Liver (tissue), 9 donors: Measurements from ENCODE around the gene PLA1A. TPM values are rescaled to one million over a fixed set of nuclear protein-coding genes. Genes with fewer than 3 reads are reported as not detected.

Source experiments
- DNase-seq: peaks from one replicate; pipeline ENCODE4 v3.0.0-alpha.2; 2017; ENCODE audit warnings: low spot score
- H3K27ac ChIP-seq, 2 donors: one replicate each; pipeline ENCODE4 v1.7.0; 2013; ENCODE audit warnings: inconsistent platforms in 2 of 2, low read length in 2 of 2, control low read depth in 1 of 2, low read depth in 1 of 2, mild to moderate bottlenecking in 1 of 2
- H3K27me3 ChIP-seq, 4 donors: one replicate each; pipeline versions ENCODE4 v1.6.1 to v1.7.0; 2013; ENCODE audit warnings: low read length in 3 of 4, inconsistent platforms in 1 of 4, mild to moderate bottlenecking in 1 of 4, moderate library complexity in 1 of 4; ENCODE audit not compliant: control insufficient read depth in 4 of 4, insufficient read depth in 4 of 4
- H3K36me3 ChIP-seq, 4 donors: one replicate each; pipeline versions ENCODE4 v1.6.1 to v1.7.0; 2013; ENCODE audit warnings: low read length in 3 of 4, mild to moderate bottlenecking in 3 of 4, low read depth in 1 of 4, moderate library complexity in 1 of 4; ENCODE audit not compliant: control insufficient read depth in 4 of 4, insufficient read depth in 3 of 4
- H3K4me1 ChIP-seq, 4 donors: one replicate each; pipeline versions ENCODE4 v1.6.1 to v1.7.0; 2013; ENCODE audit warnings: low read length in 3 of 4, mild to moderate bottlenecking in 3 of 4, moderate library complexity in 1 of 4; ENCODE audit not compliant: control insufficient read depth in 4 of 4, insufficient read depth in 4 of 4
- H3K4me3 ChIP-seq, 3 donors: one replicate each; pipeline versions ENCODE4 v1.6.1 to v1.7.0; 2013; ENCODE audit warnings: low read length in 3 of 3, control low read depth in 1 of 3, low read depth in 1 of 3, mild to moderate bottlenecking in 1 of 3
- H3K9ac ChIP-seq, 2 donors: one replicate each; pipeline ENCODE4 v1.7.0; 2013; ENCODE audit warnings: low read length in 2 of 2, mild to moderate bottlenecking in 2 of 2, moderate library complexity in 2 of 2, control low read depth in 1 of 2, low read depth in 1 of 2
- H3K9me3 ChIP-seq, 4 donors: one replicate each; pipeline versions ENCODE4 v1.6.1 to v1.7.0; 2013; ENCODE audit warnings: low read length in 3 of 4; ENCODE audit not compliant: control insufficient read depth in 4 of 4
- EGR1 ChIP-seq, 2 donors: IDR thresholded peaks; 2 replicates each; pipeline ENCODE4 v1.6.1; 2016 to 2018; ENCODE audit warnings: antibody characterized with exemption in 2 of 2, low read depth in 2 of 2
- FOXA1 ChIP-seq: IDR thresholded peaks from 2 replicates; pipeline ENCODE4 v1.6.1; 2016; ENCODE audit warnings: antibody characterized with exemption
- FOXA2 ChIP-seq: IDR thresholded peaks from 2 replicates; pipeline ENCODE4 v1.6.1; 2016; ENCODE audit warnings: antibody characterized with exemption
- GABPA ChIP-seq, 2 donors: IDR thresholded peaks in 1 of 2; conservative IDR thresholded peaks in 1 of 2; 2 replicates each; pipeline ENCODE4 v1.6.1; 2016; ENCODE audit warnings: antibody characterized with exemption in 2 of 2, mild to moderate bottlenecking in 1 of 2, moderate library complexity in 1 of 2
- HNF4A ChIP-seq, 2 donors: conservative IDR thresholded peaks; 2 replicates each; pipeline ENCODE4 v1.6.1; 2016; ENCODE audit warnings: antibody characterized with exemption in 2 of 2, mild to moderate bottlenecking in 2 of 2
- HNF4G ChIP-seq: IDR thresholded peaks from 2 replicates; pipeline ENCODE4 v1.6.1; 2016; ENCODE audit warnings: antibody characterized with exemption
- JUND ChIP-seq, 2 donors: IDR thresholded peaks; 2 replicates each; pipeline ENCODE4 v1.6.1; 2016; ENCODE audit warnings: antibody characterized with exemption in 2 of 2
- NR2F2 ChIP-seq: IDR thresholded peaks from 2 replicates; pipeline ENCODE4 v1.6.1; 2016; ENCODE audit warnings: antibody characterized with exemption
- RAD21 ChIP-seq, 2 donors: IDR thresholded peaks; 2 replicates each; pipeline ENCODE4 v1.6.1; 2016; ENCODE audit warnings: antibody characterized with exemption in 2 of 2, mild to moderate bottlenecking in 2 of 2
- RXRA ChIP-seq, 2 donors: IDR thresholded peaks; 2 replicates each; pipeline ENCODE4 v1.6.1; 2017 to 2018; ENCODE audit warnings: antibody characterized with exemption in 2 of 2, mild to moderate bottlenecking in 1 of 2
- SP1 ChIP-seq: IDR thresholded peaks from 2 replicates; pipeline ENCODE4 v1.6.1; 2018; ENCODE audit warnings: antibody characterized with exemption, mild to moderate bottlenecking
- TAF1 ChIP-seq: conservative IDR thresholded peaks from 2 replicates; pipeline ENCODE4 v1.6.1; 2016; ENCODE audit warnings: antibody characterized with exemption, mild to moderate bottlenecking
- YY1 ChIP-seq: IDR thresholded peaks from 2 replicates; pipeline ENCODE4 v1.6.1; 2016; ENCODE audit warnings: antibody characterized with exemption, mild to moderate bottlenecking
- WGBS: extraction: QIAGEN DNeasy Blood & Tissue Kit; methylation state at CpG from one replicate; pipeline ENCODE4 v1.1.7; 2013; 5-methylcytosine and 5-hydroxymethylcytosine counted together
- polyA plus RNA-seq, 2 donors: library from polyadenylated mRNA; stranded (reverse) in 1 of 2; unstranded in 1 of 2; fragments of 200-250 nt in 1 of 2; fragments of >200 nt in 1 of 2; fragmentation: Nextera tagmentation in 1 of 2; extraction: Ambion mirVana in 1 of 2; gene quantifications; one replicate each; pipeline versions ENCODE4 v1.2.1 to v1.2.3, GENCODE V29; 2013 to 2015
- total RNA-seq, 2 donors: library from RNA; depleted of rRNA; stranded (reverse); fragments of >200 nt; gene quantifications; one replicate each; pipeline ENCODE4 v1.2.3, GENCODE V29; 2014
- TF ChIP-seq, protein P1 (sequence below): IDR thresholded peaks from 2 replicates; pipeline ENCODE4 v1.6.1; 2016; ENCODE audit warnings: antibody characterized with exemption
- TF ChIP-seq, protein P2 (sequence below): fragments of 150-350 bp; IDR thresholded peaks from 2 replicates; pipeline ENCODE4 v1.5.1; 2017; ENCODE audit warnings: improper control_type of control experiment, low read depth, low read length; ENCODE audit not compliant: missing input control
- TF ChIP-seq, protein P3 (sequence below): IDR thresholded peaks from 2 replicates; pipeline ENCODE4 v1.6.1; 2016; ENCODE audit warnings: antibody characterized with exemption
- TF ChIP-seq, protein P4 (sequence below): IDR thresholded peaks from 2 replicates; pipeline ENCODE4 v1.6.1; 2016; ENCODE audit warnings: antibody characterized with exemption
- TF ChIP-seq, protein P5 (sequence below): IDR thresholded peaks from 2 replicates; pipeline ENCODE4 v1.6.1; 2016; ENCODE audit warnings: antibody characterized with exemption, mild to moderate bottlenecking
- donor health status: healthy.
- donor health status: healthy.
- donor health status: healthy.
- donor health status: healthy.
- donor health status: healthy.

PLA1A gene
- total and polyA plus RNA-seq, 4 donors, result 6.0 to 63.9 (median 33.0) TPM

DNA sequence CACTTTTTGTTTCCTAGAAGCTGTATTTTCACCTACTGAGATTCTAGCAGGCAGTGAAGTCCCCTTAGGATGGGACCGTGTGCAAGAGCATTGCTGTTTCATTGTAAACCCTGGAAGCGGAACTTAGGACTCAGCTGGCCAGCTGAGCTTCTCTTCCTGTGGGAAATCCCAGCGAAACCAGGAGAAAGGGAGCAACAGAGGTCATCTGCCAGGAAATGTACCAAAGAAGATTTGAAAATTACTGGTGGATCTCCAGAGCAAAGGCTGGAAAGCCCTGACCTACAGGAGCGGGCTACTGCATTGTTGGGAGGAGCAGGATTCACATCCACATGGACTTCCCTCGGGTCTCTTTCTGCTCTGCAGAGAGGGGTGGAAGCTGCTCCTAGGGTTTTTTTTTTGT lies 26.0 kb upstream of the PLA1A start:
- Histone ChIP-seq H3K9ac (no peak overlapping the region), H3K4me1 (no peaks in the 10 kb centered on the region), H3K27me3 (no peaks in the 10 kb centered on the region), H3K27ac (no peak overlapping the region), H3K36me3 (no peaks in the 10 kb centered on the region), H3K9me3 (no peaks in the 10 kb centered on the region), H3K4me3 (no peak overlapping the region)
- no peak for DNase-seq
- TF ChIP-seq NR2F2 (peak; percentile 85), FOXA2 (no peak)
- WGBS, result 78% methylated on average over 5 of the region's 5 CpGs

DNA sequence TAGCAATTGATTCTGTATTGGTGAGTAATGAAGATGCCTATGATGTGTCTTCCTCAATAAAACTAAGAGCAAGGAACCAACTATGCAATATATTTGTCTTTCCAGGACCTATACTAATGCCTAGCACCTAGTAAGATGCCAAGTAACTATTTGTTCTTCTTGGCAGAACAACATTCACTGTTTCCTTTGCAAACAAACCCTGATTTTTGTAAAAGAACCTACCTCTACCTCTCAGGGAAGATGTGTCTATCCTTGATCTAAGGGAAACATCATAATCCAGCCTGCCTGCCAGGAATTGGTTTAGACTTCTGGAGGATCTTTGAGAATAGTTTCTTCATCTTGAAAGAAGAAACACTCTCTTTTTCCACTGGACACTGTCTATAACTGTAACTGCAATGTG lies 22.2 kb upstream of the PLA1A start:
- TF ChIP-seq, protein P1, sequence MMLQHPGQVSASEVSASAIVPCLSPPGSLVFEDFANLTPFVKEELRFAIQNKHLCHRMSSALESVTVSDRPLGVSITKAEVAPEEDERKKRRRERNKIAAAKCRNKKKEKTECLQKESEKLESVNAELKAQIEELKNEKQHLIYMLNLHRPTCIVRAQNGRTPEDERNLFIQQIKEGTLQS, result no peak
- Histone ChIP-seq H3K27me3 (no peaks in the 10 kb centered on the region), H3K4me1 (peaks cover 0 to 10% (median 1%) of the 10 kb centered on the region in 4 donors), H3K27ac (no peak overlapping the region), H3K9ac (no peak overlapping the region), H3K36me3 (no peaks in the 10 kb centered on the region), H3K4me3 (no peak overlapping the region), H3K9me3 (no peaks in the 10 kb centered on the region)
- no peak for DNase-seq

DNA sequence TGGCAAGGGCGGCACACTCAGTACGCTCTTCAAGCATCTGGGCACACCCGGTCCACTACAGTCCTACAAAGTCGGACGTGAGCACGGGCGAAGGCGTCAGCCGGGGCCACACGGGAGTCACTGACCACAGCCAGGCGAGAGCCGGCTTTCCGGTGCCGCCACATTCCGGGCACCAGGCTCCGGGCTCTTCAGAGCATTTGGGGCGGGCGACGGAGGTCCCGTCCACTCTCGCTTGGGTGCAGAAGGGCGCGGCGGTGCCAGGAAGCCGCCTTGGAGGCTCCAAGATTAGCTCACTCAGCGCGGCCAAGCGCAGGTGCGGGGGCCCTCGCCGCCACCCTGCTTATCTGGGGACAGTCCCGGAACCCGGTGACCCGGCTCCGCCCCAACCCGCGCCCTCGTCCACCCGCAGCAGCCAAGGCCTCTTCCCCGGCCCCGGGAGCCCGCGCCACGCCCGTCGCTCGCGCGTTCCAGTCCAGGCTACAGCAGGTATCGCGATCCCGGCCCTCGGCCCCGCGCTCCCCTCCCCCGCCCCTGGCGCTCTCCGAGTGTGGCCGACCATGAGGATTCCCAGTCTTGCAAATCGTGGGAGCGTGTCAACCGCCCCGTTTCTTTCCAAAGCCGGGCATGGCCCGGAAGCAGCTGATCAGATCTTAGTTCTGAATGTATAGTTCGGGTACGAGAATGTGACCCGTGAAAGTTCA lies 18.2 kb upstream of the PLA1A start, which contains the start of gene ADPRH:
Gene ADPRH, plus strand, starts transcription at position 127 of the 701 bp plus-strand sequence. CDS start 2,678 bp downstream, outside the sequence.
- H3K27ac ChIP-seq, result peak within 1 kb of the TSS; percentile 58 to 73
- H3K9ac ChIP-seq, result peak within 1 kb of the TSS; percentile 72 to 77
- no peaks in the 10 kb centered on the region for H3K27me3 ChIP-seq
- H3K4me1 ChIP-seq, result peaks cover 0 to 10% (median 1%) of the 10 kb centered on the region in 4 donors
- TF ChIP-seq, protein P1, result no peak
- TF ChIP-seq, protein P2, sequence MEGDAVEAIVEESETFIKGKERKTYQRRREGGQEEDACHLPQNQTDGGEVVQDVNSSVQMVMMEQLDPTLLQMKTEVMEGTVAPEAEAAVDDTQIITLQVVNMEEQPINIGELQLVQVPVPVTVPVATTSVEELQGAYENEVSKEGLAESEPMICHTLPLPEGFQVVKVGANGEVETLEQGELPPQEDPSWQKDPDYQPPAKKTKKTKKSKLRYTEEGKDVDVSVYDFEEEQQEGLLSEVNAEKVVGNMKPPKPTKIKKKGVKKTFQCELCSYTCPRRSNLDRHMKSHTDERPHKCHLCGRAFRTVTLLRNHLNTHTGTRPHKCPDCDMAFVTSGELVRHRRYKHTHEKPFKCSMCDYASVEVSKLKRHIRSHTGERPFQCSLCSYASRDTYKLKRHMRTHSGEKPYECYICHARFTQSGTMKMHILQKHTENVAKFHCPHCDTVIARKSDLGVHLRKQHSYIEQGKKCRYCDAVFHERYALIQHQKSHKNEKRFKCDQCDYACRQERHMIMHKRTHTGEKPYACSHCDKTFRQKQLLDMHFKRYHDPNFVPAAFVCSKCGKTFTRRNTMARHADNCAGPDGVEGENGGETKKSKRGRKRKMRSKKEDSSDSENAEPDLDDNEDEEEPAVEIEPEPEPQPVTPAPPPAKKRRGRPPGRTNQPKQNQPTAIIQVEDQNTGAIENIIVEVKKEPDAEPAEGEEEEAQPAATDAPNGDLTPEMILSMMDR, result no peak
- TF ChIP-seq TAF1 (no peak), FOXA2 (no peak), YY1 (peak; percentile 31), RXRA (IDR thresholded peaks at IDR 0.05) (no peak), SP1 (peak; percentile 26), EGR1 (IDR thresholded peaks at IDR 0.05; ENCODE audit: low read depth in 2 of 2) (no peak), FOXA1 (no peak), RAD21 (IDR thresholded peaks at IDR 0.05) (peak in 1 of 2 donors; percentile 5), HNF4A (conservative IDR thresholded peaks at IDR 0.05) (peak in 1 of 2 donors; percentile 27), NR2F2 (peak; percentile 6), HNF4G (no peak), GABPA (IDR thresholded peaks at IDR 0.05 in 1 of 2, conservative IDR thresholded peaks at IDR 0.05 in 1 of 2) (no peak), JUND (IDR thresholded peaks at IDR 0.05) (no peak)
- TF ChIP-seq, protein P3, sequence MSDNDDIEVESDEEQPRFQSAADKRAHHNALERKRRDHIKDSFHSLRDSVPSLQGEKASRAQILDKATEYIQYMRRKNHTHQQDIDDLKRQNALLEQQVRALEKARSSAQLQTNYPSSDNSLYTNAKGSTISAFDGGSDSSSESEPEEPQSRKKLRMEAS, result peak; percentile 36
- TF ChIP-seq, protein P4, sequence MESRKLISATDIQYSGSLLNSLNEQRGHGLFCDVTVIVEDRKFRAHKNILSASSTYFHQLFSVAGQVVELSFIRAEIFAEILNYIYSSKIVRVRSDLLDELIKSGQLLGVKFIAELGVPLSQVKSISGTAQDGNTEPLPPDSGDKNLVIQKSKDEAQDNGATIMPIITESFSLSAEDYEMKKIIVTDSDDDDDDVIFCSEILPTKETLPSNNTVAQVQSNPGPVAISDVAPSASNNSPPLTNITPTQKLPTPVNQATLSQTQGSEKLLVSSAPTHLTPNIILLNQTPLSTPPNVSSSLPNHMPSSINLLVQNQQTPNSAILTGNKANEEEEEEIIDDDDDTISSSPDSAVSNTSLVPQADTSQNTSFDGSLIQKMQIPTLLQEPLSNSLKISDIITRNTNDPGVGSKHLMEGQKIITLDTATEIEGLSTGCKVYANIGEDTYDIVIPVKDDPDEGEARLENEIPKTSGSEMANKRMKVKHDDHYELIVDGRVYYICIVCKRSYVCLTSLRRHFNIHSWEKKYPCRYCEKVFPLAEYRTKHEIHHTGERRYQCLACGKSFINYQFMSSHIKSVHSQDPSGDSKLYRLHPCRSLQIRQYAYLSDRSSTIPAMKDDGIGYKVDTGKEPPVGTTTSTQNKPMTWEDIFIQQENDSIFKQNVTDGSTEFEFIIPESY, result peak; percentile 87
- TF ChIP-seq, protein P5, sequence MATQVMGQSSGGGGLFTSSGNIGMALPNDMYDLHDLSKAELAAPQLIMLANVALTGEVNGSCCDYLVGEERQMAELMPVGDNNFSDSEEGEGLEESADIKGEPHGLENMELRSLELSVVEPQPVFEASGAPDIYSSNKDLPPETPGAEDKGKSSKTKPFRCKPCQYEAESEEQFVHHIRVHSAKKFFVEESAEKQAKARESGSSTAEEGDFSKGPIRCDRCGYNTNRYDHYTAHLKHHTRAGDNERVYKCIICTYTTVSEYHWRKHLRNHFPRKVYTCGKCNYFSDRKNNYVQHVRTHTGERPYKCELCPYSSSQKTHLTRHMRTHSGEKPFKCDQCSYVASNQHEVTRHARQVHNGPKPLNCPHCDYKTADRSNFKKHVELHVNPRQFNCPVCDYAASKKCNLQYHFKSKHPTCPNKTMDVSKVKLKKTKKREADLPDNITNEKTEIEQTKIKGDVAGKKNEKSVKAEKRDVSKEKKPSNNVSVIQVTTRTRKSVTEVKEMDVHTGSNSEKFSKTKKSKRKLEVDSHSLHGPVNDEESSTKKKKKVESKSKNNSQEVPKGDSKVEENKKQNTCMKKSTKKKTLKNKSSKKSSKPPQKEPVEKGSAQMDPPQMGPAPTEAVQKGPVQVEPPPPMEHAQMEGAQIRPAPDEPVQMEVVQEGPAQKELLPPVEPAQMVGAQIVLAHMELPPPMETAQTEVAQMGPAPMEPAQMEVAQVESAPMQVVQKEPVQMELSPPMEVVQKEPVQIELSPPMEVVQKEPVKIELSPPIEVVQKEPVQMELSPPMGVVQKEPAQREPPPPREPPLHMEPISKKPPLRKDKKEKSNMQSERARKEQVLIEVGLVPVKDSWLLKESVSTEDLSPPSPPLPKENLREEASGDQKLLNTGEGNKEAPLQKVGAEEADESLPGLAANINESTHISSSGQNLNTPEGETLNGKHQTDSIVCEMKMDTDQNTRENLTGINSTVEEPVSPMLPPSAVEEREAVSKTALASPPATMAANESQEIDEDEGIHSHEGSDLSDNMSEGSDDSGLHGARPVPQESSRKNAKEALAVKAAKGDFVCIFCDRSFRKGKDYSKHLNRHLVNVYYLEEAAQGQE, result no peak
- H3K36me3 ChIP-seq, result no peaks in the 10 kb centered on the region
- no peaks in the 10 kb centered on the region for H3K9me3 ChIP-seq
- DNase-seq, result peak; percentile 81
- peak within 1 kb of the TSS; percentile 33 to 83 (median 75) for H3K4me3 ChIP-seq
- WGBS, result under 1% methylated on average over 68 of the region's 68 CpGs
